MM.1S (cell line): ENCODE results near the gene UGT2B15.

Source experiments
- EZH2 ChIP-seq: fragments of 300-600 bp; sonication (generic); optimal IDR thresholded peaks from 2 replicates; pipeline ENCODE3; 2017; ENCODE audit warnings: low read depth, mild to moderate bottlenecking, antibody characterized with exemption, low read length, mixed read lengths
- EZH2phosphoT487 ChIP-seq: fragments of 300-600 bp; sonication (generic); IDR thresholded peaks from 2 replicates; pipeline ENCODE4 v1.6.1; 2018; ENCODE audit warnings: antibody characterized with exemption, low read length
- TF ChIP-seq, protein P1 (sequence below): fragments of 300-600 bp; sonication (generic); IDR thresholded peaks from 2 replicates; pipeline ENCODE4 v1.5.1; 2016; ENCODE audit warnings: antibody characterized with exemption, low read length, mixed read lengths

DNA sequence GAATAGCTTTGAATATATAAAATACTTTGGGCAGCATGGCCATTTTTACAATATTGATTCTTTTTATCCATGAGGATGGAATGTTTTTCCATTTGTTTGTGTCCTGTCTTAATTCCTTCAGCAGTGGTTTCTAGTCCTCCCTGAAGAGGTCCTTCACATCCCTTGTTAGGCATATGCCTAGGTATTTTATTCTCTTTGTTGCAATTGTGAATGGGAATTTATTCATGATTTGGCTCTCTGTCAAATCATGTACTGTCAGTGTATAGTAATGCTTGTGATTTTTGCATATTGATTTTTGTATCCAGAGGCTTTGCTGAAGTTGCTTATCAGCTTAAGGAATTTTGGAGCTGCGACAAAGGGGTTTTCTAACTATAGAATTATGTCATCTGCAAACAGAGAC is 18.5 kb downstream of the UGT2B15 start:
- TF ChIP-seq, protein P1, sequence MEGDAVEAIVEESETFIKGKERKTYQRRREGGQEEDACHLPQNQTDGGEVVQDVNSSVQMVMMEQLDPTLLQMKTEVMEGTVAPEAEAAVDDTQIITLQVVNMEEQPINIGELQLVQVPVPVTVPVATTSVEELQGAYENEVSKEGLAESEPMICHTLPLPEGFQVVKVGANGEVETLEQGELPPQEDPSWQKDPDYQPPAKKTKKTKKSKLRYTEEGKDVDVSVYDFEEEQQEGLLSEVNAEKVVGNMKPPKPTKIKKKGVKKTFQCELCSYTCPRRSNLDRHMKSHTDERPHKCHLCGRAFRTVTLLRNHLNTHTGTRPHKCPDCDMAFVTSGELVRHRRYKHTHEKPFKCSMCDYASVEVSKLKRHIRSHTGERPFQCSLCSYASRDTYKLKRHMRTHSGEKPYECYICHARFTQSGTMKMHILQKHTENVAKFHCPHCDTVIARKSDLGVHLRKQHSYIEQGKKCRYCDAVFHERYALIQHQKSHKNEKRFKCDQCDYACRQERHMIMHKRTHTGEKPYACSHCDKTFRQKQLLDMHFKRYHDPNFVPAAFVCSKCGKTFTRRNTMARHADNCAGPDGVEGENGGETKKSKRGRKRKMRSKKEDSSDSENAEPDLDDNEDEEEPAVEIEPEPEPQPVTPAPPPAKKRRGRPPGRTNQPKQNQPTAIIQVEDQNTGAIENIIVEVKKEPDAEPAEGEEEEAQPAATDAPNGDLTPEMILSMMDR, result no peak
- TF ChIP-seq EZH2phosphoT487 (no peak), EZH2 (no peak)
